SIG-M5 treated with dmso at 0.1 percent for 504 hours (cell line): Measurements from ENCODE around the gene FBXL19.
A peak's percentile ranks its signal among the peaks of the same experiment; 100 is the strongest.
"Not testable (repeated sequence)": the region's sequence is repeated elsewhere in the genome, so short reads cannot be mapped to it uniquely, and the experiment has no call there.

Source experiments
- DNase-seq: peaks from one replicate; lab custom pipeline; 2025; ENCODE audit not compliant: unreplicated experiment; lab: John Stamatoyannopoulos, UW

The FBXL19 gene

DNA sequence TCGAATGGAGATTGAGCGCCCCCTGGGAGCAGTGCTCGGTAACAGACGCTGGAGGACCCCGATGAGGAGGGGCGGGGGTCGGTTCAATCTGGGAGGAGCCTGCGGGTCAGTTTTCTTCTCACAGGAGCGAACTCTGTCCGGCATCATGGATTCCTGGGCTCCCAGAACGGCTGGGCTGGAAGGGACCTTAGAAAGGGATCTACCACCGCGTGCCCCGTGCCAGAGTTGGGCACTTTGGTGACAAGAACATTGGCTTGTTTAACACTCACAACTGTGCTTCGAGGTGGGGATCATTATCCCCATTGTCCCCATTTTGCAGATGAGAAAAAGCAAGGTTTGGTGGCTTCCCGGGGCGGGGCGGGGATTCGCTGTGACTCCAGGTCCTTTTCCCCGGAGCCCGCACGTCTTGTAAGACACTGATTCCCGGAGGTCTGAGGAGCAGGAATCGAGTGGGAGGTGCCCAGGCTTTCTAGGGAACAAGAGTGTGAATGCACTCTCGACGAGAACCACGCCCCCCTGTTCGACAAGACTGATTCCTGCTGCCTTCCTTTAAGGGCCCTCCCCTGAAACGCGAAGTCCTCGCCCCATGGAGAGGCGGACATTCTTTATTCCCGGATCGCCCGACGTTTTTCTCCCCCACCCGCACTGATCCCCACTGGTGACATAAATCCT, 1.5 kb upstream of the FBXL19 start:
- DNase-seq: peak; percentile 83

DNA sequence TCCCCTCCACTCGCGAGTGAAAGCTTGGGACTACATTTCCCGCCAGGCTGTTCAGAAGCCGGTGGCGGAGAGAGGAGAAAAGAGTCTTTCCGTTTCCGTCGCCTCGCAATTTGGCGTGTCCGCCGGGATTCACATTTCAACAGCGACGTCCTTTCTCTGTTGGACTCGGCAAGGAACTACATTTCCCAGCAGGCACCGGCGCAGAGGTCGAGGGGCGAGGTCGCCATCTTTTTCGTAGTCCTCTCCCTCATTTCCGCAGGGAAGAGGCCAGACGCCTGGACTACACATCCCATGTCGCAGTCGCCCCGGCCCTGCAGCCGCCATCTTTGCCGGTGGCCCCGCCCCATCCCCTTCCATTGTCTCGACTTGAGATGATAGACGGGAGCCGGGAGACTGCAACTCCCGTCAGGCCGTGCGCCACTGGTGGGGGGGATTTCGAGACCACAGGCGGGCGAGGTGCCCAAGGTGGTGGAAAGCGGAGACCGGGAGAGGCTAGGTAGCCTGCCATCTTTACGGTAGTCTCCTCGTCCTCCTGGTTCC, 882 bp upstream of the FBXL19 start:
- DNase-seq: peak; percentile 99

DNA sequence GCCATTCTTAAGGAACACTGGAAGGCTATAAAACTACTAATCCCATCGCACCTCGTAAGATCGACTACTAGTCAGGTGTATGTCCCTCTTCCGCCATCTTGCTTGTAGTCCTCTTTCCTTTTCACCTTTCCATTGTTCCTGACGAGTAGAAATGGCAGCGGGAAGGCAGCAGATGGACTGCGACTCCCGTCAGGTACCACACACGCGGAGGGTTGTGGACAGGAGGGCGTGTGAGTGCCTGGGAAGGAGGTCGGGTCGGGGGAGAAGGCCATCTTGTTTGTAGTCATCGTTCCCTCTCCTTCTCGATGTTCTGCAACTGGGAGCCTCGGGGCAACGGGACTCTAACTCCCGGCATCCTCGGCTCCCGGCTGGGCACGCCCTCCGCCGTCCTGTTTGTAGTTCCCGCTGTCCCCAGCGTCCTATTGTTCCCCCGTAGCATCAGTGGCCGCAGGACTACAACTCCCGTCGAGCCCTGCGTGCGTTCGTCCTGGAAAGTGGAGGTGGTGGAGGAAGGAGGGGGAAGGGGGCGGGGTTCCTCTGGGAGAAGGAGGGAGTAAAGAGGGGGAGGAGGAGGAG, 324 bp upstream of the FBXL19 start:
- peak; percentile 99 for DNase-seq

DNA sequence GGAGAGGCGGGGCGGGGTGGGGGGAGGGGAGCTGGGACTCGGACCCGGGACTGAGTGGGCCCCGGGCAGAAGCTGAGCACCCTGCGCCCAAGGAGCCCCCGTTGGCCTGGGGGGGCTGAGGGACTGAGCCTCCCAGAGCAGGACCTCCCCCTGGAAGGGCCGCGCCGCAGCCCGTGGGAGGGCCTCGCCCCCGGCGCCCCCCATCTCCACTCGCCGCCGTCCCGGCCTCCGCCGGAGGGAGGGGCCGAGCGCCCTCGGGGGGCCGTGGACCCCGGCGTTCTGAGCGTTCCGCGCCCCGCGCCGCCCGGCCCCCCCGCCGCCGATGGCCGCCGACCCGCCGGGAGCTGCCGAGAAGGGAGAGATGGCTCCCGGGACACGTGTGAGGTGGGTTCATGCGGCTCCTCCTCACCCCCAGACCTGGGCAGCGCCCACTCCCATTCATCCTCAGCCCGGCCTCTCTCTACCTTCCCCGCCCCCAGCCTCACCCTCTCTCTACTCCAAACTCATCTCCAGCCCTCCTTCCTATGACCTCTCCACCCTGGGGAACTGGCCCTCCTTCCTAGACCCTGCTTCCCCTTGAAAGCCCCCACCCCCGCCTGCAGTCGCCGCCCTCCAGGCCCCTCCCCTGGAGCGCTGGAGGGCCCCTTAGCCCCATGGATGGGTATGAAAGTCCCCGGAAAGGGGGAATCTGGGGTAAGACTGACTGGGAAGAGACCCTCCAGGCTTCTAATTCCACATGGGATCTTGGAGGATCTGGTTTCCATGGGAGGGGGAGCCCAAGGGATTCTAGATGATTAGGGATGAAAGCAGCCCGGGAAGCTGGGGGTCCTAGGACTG, 922 bp downstream of the FBXL19 start:
- DNase-seq: no peak

DNA sequence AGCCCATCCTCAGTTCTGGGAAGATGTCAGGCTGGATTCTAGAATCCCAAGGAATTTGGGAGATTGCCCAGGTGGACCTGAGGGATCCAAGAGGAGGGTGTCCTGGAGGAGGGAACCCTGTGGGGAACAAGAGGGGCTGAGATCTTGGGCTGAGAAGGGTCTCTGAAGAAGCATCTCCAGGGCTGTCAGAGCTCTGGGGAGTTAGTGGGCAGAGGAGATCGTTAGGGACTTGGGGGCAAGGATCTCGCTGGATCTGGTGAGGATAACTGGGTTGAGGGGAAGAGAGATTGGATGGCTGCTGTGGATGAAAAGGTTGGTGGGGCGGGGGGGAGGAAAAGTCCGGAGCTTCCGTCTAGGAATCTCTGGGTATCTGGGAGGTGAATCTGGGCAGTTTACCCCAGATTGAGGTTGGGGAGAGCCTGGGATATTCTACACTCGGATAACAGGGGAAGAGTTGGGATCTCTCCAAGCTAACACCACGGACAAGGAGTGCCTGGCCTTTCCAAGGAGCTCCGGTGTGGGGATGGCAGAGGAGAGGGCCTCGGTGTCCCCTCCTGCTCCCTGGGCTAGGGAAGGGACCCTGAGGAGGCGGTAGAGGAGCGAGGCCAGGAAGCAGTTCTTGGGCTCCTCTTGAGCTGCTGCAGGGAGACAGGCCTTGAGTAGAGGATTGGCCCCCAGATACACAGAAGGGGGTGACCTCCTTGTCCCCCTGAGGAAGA, 1.7 kb downstream of the FBXL19 start:
- no peak for DNase-seq

DNA sequence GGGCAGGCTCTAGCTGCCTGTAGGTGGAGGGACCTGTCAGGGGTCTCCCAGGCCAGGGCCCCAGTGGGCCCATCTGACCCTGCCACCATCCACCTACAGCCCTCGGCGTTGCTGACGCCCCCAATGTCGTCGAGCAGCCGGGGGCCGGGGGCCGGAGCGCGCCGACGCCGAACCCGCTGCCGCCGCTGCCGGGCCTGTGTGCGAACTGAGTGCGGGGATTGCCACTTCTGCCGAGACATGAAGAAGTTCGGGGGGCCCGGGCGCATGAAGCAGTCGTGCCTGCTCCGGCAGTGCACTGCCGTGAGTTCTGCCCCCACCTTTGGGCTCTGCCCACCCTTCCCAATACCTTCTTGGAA, 2.2 kb downstream of the FBXL19 start:
- no peak for DNase-seq

DNA sequence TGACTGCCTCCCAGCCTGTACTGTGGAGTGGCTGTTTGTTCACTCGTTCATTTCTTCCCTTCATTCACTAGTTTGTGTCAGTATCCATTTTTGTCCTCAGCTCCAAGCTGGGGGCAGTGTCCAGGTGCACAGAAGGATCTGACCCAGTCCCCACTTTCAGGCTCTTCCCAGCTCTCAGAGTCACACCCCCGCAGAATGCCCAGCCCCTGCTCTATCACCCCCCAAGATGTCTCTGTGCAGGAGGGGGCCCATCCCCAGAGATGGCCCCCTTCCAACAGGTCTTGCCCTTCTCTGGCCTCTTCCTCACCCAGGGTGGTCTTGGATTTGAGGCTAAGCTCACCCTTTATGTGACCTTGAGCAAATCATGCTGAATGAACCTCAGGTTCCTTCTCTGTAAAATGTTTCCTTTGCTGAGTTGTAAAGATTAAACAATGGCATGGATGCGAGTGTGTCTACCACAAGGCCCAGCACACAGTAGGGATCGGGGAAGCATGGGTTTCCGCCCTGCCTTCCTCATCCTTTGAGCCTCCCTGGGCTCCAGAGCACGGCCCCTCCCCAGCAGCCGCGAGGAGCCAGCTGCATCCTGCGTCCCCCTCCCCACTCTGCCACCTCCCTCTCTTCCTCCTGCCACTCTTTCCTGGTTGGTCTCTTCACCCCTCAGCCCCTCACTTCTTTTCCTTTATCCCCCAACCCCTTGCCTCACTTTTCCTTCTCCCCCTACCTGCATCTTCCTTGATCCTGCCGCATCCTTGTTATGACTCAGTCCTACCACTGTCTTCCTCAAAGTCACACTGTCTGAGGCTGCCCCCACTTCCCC, 2.8 kb downstream of the FBXL19 start:
- DNase-seq: no peak

DNA sequence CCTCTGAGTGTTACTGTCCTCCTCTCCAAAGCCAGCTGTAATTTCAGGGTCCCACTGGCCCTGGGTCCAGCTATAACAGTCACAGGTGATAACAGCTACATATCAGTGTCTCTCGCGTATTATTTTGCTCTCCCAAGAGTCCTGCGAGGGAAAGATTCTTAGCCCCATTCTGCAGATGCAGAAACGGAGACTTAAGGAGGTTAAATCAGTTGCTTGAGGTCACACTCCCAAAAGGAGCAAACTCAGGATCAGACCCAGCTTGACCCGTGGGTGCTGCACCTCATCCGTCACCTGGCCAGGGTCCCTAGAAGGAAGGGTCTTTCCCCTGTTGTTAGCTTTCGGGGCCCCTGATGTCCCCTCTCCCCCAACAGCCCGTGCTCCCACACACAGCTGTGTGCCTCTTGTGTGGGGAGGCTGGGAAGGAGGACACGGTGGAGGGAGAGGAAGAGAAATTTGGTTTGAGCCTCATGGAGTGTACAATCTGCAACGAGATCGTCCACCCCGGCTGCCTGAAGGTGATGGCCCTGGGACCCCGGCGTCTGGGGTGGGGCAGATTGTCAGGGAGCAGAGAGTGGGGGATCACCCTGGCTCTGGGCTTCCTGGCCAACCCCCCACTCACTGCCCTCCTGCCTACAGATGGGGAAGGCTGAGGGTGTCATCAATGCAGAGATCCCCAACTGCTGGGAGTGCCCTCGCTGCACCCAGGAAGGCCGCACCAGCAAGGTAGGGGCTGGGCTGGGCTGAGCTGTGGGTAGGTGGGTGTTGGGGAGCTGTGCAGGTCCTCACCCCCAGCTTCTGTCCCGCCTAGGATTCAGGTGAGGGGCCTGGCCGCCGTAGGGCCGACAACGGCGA, 3.8 kb downstream of the FBXL19 start:
- DNase-seq: no peak

DNA sequence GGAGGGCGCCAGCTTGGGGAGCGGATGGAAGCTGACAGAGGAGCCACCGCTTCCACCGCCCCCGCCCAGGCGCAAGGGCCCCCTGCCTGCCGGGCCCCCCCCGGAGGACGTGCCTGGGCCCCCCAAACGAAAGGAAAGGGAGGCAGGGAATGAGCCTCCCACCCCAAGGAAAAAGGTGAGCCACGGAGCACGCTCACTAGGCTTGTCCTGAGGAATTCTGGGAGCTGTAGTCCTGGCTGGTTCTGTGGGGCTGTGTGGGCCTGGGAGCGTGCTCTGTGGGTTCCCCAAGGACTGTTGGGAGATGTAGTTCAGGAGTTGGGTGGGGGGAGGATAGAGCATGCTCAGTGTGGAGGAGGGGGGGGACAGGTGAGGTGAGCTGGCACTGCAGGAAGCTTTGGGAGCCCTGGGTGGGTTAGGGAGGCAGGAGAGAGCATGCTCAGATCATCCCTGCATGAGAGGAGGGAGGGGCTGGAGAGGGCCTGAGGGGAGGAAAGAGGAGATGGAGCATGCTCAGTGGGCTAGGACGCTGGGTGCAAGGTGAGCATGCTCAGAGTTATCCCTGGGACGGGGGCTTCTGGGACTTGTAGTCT, 4.5 kb downstream of the FBXL19 start:
- peak; percentile 24 for DNase-seq

DNA sequence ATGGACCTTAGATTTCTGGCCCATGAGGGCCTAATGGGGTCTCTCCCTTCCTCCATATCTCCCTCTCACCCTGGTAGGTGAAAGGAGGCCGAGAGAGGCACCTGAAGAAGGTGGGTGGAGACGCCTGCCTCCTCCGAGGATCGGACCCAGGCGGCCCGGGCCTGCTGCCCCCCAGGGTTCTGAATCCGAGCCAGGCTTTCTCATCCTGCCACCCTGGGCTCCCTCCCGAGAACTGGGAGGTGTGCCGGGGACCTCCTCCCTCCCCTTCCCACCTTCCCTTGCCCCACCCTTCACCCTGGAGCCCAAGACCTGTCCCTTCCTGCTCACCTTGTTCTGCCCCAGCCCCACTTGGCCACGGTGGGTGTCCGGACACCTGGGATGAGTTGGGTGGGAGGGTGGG, 5.0 kb downstream of the FBXL19 start:
- no peak for DNase-seq

DNA sequence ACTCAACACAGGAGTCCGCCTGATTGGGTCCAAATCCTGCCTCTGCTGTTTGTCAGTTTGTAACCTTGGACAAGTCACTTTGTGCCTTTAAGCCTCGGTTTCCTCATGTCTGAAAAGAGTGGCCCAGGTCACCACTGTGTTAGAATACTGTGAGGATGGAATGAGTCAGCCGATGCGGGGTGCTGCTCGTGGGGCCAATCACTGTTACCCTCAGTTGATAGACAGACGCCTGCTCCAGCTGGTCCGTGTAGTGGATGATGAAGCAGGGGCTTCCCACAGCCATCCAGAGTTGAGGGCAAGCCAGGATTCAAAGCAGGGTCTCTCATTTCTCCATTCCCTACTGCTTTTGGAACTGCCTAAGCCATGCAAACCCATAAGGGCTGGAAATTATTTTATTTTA, 5.8 kb downstream of the FBXL19 start:
- no peak for DNase-seq

DNA sequence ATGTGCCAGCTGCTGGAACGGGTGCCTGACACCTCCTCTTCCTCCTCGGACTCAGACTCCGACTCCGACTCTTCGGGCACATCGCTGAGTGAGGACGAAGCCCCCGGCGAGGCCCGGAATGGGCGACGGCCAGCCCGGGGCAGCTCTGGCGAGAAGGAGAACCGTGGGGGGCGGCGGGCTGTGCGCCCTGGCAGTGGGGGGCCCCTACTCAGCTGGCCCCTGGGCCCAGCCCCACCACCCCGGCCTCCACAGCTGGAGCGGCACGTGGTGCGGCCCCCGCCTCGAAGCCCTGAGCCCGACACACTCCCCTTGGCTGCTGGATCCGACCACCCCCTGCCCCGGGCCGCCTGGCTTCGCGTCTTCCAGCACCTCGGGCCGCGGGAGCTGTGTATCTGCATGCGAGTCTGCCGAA, 6.8 kb downstream of the FBXL19 start:
- no peak for DNase-seq

DNA sequence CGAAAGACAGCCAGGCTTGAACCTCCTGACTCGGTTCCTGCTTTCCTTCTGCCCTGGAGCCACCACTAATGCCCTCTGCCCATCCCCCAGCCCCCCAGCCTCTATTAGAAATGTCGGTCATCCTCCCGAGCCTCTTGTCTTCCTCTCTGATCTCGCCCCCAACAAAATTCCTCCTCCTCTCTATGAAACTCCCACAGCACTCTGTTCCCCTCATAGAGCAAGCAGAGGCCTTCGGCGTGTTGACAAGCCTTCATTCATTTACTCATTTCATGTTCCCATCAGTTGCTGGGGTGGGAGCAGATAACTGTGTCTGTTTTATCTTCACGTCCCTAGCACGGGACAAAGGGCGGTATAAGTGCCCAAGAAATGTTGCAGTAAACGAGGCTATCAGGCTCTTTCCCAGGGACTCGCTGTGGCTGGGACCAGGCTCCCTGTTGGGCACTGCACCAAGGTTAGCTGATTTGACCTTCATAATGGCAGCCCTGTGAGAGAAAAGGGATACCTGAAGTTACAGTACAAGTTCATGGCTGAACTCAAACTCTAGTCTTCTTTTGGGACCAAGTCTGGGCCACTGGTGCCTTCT, 7.8 kb downstream of the FBXL19 start:
- no peak for DNase-seq

DNA sequence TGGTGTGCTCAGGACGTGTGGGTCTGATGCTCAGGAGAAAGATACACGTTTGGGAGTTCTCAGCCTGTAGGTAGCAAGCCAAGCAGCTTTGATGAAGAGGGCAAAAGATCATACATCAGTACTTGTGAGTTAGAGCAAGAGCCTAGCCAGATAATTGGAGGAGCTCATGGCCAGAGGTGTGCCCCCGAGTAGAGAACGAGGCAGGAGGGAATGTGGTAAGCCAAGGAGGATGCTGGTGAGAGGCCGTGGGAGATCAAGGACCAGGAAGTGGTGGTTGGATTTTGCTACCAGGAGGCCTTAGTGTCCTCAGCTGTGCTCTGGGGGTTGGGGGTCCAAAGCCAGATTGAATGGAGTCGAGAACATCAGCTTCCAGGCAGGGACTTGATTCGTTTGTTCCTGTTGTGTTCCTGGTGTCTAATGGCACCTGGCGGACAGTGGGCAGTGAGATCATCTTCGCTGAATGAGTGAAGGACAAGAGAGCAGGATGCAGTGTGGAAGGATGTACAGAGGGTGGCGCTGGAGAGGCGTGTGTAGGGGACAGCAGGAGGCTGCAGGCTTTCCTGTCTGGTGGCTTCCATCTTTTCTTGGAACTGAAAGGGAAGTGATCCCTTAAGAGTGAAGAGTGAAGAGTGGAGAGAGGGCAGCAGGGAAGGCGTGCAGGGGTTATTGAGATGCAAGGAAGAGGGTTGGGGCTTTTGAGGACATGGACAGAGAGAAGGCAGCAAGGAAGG, 11.6 kb downstream of the FBXL19 start:
- DNase-seq: peak; percentile 63

DNA sequence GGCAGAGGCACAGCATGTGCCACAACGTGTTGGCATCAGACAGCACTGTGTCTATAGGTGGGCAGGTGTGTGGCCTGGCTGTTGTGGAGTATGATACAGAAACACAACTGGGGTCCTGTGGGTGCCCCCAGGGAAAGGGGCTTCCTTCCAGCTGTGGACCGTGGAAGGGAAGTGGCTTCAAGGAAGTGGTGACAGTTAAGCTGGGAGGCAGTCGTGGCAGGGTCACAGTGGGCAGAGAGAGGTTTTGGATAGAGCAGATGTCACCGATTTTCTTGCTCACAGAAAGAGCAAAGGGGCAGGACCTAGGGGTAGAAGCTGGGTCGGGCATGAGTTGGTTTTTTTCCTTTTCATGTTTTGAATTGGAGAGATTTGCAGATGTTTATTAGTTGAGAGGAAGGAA, 14.3 kb downstream of the FBXL19 start:
- no peak for DNase-seq

DNA sequence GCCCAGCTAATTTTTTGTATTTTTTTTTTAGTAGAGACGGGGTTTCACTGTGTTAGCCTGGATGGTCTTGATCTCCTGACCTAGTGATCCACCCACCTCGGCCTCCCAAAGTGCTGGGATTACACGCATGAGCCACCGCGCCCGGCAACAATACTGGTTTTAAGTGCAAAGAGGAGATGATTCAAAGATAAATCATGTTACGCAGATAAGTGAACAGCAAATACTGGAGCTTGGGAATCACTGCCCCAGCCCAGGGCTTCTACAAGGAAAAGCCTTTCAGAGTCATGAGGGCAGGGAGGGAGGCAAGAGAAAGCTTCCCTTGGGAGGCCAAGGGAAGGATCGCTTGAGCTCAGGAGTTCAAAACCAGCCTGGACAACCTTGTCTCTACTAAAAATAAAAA, 16.2 kb downstream of the FBXL19 start:
- DNase-seq: not testable (repeated sequence)

DNA sequence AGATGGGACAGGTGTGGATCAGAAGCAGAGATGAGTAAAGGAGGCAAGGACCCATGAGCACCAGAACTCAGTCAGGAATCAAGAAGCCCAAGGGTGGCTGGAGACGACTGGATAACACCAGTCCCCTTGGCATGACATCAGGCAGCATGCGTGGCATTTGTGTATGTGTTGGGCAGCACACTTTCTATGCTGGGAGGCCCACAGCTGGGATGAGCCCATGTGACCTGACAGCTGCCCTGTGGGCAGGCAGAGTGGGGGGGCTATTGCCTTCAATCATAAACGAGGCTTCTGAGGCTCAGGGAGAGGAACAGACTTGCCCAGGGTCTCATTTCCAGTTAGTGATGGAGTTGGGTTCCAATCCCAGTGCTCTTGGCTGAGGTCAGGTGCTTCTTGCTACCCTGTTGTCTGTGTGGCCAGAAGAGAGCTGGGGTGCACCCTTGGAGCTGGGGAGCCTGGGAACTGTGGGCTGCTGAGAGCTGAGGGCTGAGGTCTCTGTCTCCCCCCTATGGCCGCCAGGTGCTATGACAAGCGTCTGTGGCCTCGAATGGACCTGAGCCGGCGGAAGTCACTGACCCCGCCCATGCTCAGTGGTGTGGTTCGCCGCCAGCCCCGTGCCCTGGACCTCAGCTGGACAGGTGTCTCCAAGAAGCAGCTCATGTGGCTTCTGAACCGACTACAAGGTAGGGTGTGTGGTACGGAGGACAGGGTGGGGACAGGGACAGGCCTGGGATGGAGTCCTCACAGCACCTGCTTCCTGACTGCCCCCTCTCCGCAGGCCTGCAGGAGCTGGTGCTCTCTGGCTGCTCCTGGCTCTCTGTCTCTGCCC, 18.4 kb downstream of the FBXL19 start:
- DNase-seq: peak; percentile 59
